ENCODE results near the gene PIM1.

- TF ChIP-seq TAF1 (IDR thresholded peaks at IDR 0.05; ENCODE audit: borderline replicate concordance, insufficient read depth, low read length) (no peak), POLR2AphosphoS5 (IDR thresholded peaks at IDR 0.05; ENCODE audit: low read depth, low read length) (no peak), SIN3A (IDR thresholded peaks at IDR 0.05; ENCODE audit: borderline replicate concordance, insufficient read depth, low read length) (no peak)
These were observed 30.6 kb upstream of the PIM1 start for GRCh38 chr6:37139230-37139962.

Measured in PFSK-1 (cell line).